GM12891 (cell line): ENCODE results near the gene KCNK5.

Experiments
- PAX5 ChIP-seq: IDR thresholded peaks from 2 replicates; pipeline ENCODE4 v1.6.1; 2011; ENCODE audit warnings: low read length, moderate library complexity, mild to moderate bottlenecking; ENCODE audit not compliant: insufficient read depth, severe bottlenecking
- POLR2A ChIP-seq: IDR thresholded peaks from 2 replicates; pipeline ENCODE4 v1.6.1; 2011; ENCODE audit warnings: low read depth, low read length, control low read depth
- POLR2AphosphoS5 ChIP-seq: IDR thresholded peaks from 2 replicates; pipeline ENCODE4 v1.6.1; 2011; ENCODE audit warnings: low read depth, low read length, control low read depth
- POU2F2 ChIP-seq: IDR thresholded peaks from 2 replicates; pipeline ENCODE4 v1.6.1; 2011; ENCODE audit warnings: low read depth, mild to moderate bottlenecking, control low read depth, low read length, moderate library complexity
- TAF1 ChIP-seq: IDR thresholded peaks from 2 replicates; pipeline ENCODE4 v1.6.1; 2011; ENCODE audit warnings: low read depth, low read length, control low read depth

DNA sequence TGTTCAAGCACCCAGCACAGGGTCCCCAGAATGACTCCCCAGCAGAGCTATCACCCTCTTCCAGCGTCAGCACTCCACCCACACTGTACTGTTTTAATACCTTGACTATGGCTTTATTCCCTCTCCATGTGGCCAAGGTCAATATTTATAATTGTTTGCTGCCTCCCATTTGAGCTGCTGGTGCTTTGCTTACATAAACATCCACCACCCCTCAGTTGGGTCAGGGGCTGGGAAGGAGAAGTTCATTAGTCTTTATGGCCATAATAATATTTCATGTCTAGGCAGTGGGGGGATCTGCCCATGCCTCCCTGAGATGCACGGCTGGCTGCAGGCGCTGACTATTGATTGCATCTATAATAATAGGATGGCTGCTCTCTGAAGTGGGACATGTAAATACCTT, 72.5 kb downstream of the KCNK5 start:
- TF ChIP-seq POLR2A (no peak), POLR2AphosphoS5 (no peak), POU2F2 (no peak), TAF1 (no peak), PAX5 (no peak)
